ENCODE data around the gene PCSK4.

DNA sequence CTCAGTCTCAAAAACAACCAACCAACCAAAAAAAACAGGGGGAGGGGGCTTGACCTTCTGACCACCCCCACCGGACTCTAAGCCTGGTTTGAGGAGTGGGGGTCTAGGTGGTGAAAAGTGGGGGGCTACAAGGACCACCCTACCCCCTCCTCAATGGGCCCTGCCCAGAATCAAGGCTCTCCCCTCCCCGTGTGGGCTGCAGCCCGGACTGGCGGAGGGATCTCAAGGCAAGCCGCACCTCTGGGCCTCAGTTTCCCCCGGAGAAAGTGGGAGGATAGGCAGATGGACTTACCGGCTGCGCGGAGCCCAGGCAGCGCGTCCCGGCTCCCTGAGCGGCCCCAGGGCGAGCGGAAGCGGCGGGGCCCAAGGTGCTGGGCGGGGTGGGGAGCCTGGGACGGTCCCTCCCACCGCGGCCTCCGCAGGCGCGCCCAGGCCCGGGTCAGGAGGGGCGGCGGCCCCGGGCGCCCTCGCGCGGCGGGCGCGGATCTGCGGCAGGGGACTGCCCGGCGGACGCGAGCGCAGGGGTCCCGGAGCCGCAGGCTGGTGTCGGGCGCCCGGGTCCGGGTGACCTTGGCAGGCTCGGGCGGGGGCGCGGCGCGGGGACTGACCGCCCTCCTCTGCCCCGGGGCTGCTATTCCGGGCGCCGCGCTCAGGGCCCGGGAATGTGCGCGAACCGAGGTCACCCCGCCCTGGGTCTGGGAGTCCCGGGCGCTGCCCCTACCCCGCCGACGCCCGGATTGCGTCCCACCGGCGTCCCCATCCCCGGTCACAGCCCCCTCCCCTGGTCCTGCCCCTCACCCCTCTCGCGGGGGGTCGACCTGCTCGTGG, 22.7 kb upstream of the PCSK4 start, which contains the start of gene ADAMTSL5:
- TF ChIP-seq ZNF8 (CRISPR knock-in tag; IDR thresholded peaks at IDR 0.05), result no peak
- TF ChIP-seq, protein P1, sequence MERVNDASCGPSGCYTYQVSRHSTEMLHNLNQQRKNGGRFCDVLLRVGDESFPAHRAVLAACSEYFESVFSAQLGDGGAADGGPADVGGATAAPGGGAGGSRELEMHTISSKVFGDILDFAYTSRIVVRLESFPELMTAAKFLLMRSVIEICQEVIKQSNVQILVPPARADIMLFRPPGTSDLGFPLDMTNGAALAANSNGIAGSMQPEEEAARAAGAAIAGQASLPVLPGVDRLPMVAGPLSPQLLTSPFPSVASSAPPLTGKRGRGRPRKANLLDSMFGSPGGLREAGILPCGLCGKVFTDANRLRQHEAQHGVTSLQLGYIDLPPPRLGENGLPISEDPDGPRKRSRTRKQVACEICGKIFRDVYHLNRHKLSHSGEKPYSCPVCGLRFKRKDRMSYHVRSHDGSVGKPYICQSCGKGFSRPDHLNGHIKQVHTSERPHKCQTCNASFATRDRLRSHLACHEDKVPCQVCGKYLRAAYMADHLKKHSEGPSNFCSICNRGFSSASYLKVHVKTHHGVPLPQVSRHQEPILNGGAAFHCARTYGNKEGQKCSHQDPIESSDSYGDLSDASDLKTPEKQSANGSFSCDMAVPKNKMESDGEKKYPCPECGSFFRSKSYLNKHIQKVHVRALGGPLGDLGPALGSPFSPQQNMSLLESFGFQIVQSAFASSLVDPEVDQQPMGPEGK (CRISPR knock-in tag; IDR thresholded peaks at IDR 0.05; ENCODE audit: borderline replicate concordance), result no peak
- TF ChIP-seq RARB (CRISPR knock-in tag; IDR thresholded peaks at IDR 0.05), result no peak

Measured in SK-N-SH treated with all-trans-retinoic acid at 6 μM for 48 hours (cell line).